Measurements from ENCODE around the gene PRPH. TPM values are rescaled to one million over a fixed set of nuclear protein-coding genes. Genes with fewer than 3 reads are reported as not detected.

PRPH gene
- total and polyA plus RNA-seq, 4 experiments from 2014 or later: 0.39 to 0.87 TPM; not detected in 2

- Mint-ChIP-seq H3K9me3 (no peaks in the 10 kb centered on the region), H3K27ac (no peak overlapping the region), H3K36me3 (no peaks in the 10 kb centered on the region), H3K27me3 (no peaks in the 10 kb centered on the region), H3K4me3 (no peak overlapping the region), H3K4me1 (peaks cover 0 to 13% (median 4%) of the 10 kb centered on the region in 4 donors)
- DNase-seq: no peak
- H3K36me3 ChIP-seq (ENCODE audit: insufficient read depth, low read length): no peaks in the 10 kb centered on the region
- POLR2A ChIA-PET (ENCODE audit: partially characterized antibody): no interaction called here
- CTCF ChIA-PET (ENCODE audit: partially characterized antibody): no interaction called here
- intact Hi-C loops (cut with micrococcal nuclease): no loop called here
- no peaks in the 10 kb centered on the region for H3K9me3 ChIP-seq (ENCODE audit: control insufficient read depth in 1 of 2, low read length in 2 of 2)
- H3K27me3 ChIP-seq (ENCODE audit: insufficient read depth, low read length): no peaks in the 10 kb centered on the region
- peaks cover 3% of the 10 kb centered on the region for H3K4me1 ChIP-seq (ENCODE audit: insufficient read depth, low read length)
- H3K4me3 ChIP-seq (ENCODE audit: low read length in 2 of 2): no peak overlapping the region
- no peak overlapping the region for H3K27ac ChIP-seq (ENCODE audit: low read depth, low read length)
Observed at GRCh38 chr12:49259452-49259851, 35.5 kb upstream of the PRPH start.

DNA sequence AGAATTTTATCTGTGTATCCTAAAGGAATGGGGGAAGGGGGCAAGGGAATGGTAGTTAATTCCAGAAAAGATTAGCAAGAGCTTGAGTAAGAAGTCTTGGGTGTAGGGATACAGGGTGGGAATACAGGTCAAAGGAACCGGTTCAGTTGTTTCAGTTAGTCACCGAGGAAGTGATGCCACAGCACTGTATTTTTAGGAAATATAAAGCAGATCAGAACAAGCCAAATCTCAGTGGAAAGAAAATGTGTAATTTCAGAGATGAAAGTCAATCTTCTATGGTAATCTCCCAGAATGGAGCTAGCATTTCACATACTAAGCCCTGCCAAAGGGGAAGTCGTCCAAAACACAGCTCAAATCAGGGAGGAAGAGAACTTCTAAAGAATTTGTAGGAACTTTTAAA, 34.8 kb upstream of the PRPH start:
- Mint-ChIP-seq H3K36me3 (no peaks in the 10 kb centered on the region), H3K27ac (no peak overlapping the region), H3K4me1 (peaks cover 1 to 13% (median 4%) of the 10 kb centered on the region in 4 donors), H3K4me3 (no peak overlapping the region), H3K27me3 (no peaks in the 10 kb centered on the region), H3K9me3 (no peaks in the 10 kb centered on the region)
- ChIA-PET CTCF (ENCODE audit: partially characterized antibody) (interaction anchor here (0.9 to 1.1 kb wide), 2 partner anchors 10 to 22 kb away, joined by 3 to 5 read pairs; no protein-coding TSS in a partner anchor), POLR2A (ENCODE audit: partially characterized antibody) (no interaction called here)
- Histone ChIP-seq H3K36me3 (ENCODE audit: insufficient read depth, low read length) (no peaks in the 10 kb centered on the region), H3K27ac (ENCODE audit: low read depth, low read length) (no peak overlapping the region), H3K27me3 (ENCODE audit: insufficient read depth, low read length) (no peaks in the 10 kb centered on the region), H3K4me3 (ENCODE audit: low read length in 2 of 2) (no peak overlapping the region), H3K9me3 (ENCODE audit: control insufficient read depth in 1 of 2, low read length in 2 of 2) (no peaks in the 10 kb centered on the region), H3K4me1 (ENCODE audit: insufficient read depth, low read length) (peaks cover 3% of the 10 kb centered on the region)
- no peak for DNase-seq
- intact Hi-C loops (cut with micrococcal nuclease): loop anchor here (10.0 kb wide), 1 partner anchor 125 kb away; the partner anchor contains the start of gene TUBA1B

DNA sequence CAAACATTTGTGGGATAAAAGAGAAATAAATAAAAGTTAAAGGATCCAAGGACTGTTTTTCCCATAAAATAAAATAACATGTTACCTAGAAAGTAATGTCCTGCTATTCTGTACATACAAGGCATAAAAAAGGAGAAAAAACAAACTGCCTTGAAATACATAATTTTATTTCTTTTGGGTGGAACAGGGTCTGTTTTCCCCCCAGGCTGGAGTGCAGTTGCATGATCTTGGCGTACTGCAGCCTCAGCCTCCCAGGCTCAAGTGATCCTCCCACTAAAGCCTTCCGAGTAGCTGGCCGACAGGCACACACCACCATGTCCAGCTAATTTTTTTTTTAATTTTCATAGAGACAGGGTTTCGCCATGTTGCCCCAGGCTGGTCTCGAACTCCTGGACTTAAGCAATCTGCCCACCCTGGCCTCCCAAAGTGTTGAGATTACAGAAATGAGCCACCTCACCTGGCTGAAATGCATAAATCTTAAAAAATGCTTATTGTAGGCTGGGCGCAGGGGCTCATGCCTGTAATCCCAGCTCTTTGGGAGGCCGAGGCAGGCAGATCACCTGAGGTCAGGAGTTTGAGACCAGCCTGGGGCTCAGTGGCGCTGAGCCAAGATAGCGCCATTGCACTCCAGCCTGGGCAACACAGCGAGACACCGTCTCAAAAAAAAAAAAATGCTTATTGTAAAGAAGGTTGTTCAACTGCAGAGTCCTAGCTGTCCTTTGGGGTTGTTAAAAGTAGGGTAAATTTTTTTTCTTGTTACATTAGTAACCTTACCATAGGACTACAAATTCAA, 34.2 kb upstream of the PRPH start:
- H3K4me3 Mint-ChIP-seq: no peak overlapping the region
- H3K27ac ChIP-seq (ENCODE audit: low read depth, low read length): no peak overlapping the region
- intact Hi-C loops (cut with micrococcal nuclease): loop anchor here (10.0 kb wide), 1 partner anchor 126 kb away; the partner anchor contains the start of gene TUBA1B
- no peaks in the 10 kb centered on the region for H3K9me3 ChIP-seq (ENCODE audit: control insufficient read depth in 1 of 2, low read length in 2 of 2)
- peaks cover 3 to 17% (median 6%) of the 10 kb centered on the region in 4 donors for H3K4me1 Mint-ChIP-seq
- CTCF ChIA-PET (ENCODE audit: partially characterized antibody): interaction anchor here (0.9 to 1.1 kb wide), 2 partner anchors 10 to 22 kb away, joined by 3 to 5 read pairs; no protein-coding TSS in a partner anchor
- peaks cover 0 to 4% of the 10 kb centered on the region in 2 donors for H3K36me3 Mint-ChIP-seq
- POLR2A ChIA-PET (ENCODE audit: partially characterized antibody): interaction anchor here (0.6 kb wide), 1 partner anchor 20 kb away, joined by 3 read pairs; no protein-coding TSS in a partner anchor
- no peak overlapping the region for H3K4me3 ChIP-seq (ENCODE audit: low read length in 2 of 2)
- no peaks in the 10 kb centered on the region for H3K36me3 ChIP-seq (ENCODE audit: insufficient read depth, low read length)
- no peaks in the 10 kb centered on the region for H3K27me3 Mint-ChIP-seq
- DNase-seq: no peak
- H3K9me3 Mint-ChIP-seq: no peaks in the 10 kb centered on the region
- H3K27ac Mint-ChIP-seq: no peak overlapping the region
- peaks cover 6% of the 10 kb centered on the region for H3K4me1 ChIP-seq (ENCODE audit: insufficient read depth, low read length)
- H3K27me3 ChIP-seq (ENCODE audit: insufficient read depth, low read length): no peaks in the 10 kb centered on the region

DNA sequence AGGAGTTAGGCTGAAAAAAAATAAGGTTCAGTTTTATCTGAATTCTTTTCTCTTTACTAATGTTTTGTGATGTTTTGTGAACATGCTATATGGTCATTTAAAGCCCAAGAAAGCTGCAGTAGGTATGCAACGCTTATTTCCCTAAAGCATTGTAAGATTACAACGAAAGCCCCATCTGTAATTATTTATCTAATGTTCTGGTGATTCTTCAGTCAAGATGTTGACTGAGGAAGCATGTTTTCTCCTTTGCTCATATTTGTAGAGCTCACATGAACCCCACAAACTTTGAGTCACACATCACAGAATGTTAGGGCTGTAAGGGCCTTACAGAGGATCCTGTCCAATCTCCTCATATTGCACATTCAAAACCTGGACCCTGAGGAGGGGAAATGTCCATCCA, 33.2 kb upstream of the PRPH start:
- Mint-ChIP-seq H3K4me1 (peaks cover 3 to 23% (median 10%) of the 10 kb centered on the region in 4 donors), H3K4me3 (no peak overlapping the region), H3K36me3 (peaks cover 0 to 4% of the 10 kb centered on the region in 2 donors), H3K27ac (no peak overlapping the region), H3K9me3 (no peaks in the 10 kb centered on the region), H3K27me3 (no peaks in the 10 kb centered on the region)
- ChIA-PET POLR2A (ENCODE audit: partially characterized antibody) (interaction anchor here (0.6 kb wide), 1 partner anchor 21 kb away, joined by 3 read pairs; no protein-coding TSS in a partner anchor), CTCF (ENCODE audit: partially characterized antibody) (no interaction called here)
- no peak for DNase-seq
- no peaks in the 10 kb centered on the region for H3K9me3 ChIP-seq (ENCODE audit: control insufficient read depth in 1 of 2, low read length in 2 of 2)
- intact Hi-C loops (cut with micrococcal nuclease): loop anchor here (10.0 kb wide), 1 partner anchor 127 kb away; the partner anchor contains the start of gene TUBA1B
- no peaks in the 10 kb centered on the region for H3K36me3 ChIP-seq (ENCODE audit: insufficient read depth, low read length)
- no peak overlapping the region for H3K4me3 ChIP-seq (ENCODE audit: low read length in 2 of 2)
- peaks cover 16% of the 10 kb centered on the region for H3K4me1 ChIP-seq (ENCODE audit: insufficient read depth, low read length)
- no peaks in the 10 kb centered on the region for H3K27me3 ChIP-seq (ENCODE audit: insufficient read depth, low read length)
- H3K27ac ChIP-seq (ENCODE audit: low read depth, low read length): no peak overlapping the region

- Mint-ChIP-seq H3K9me3 (no peaks in the 10 kb centered on the region), H3K4me3 (peak overlapping the region; percentile 23 to 94 (median 86)), H3K4me1 (peaks cover 8 to 36% (median 20%) of the 10 kb centered on the region in 4 donors), H3K36me3 (peaks cover 0 to 14% of the 10 kb centered on the region in 2 donors), H3K27ac (peak overlapping the region in 1 of 7 donors; percentile 33), H3K27me3 (no peaks in the 10 kb centered on the region)
- Histone ChIP-seq H3K4me1 (ENCODE audit: insufficient read depth, low read length) (peaks cover 32% of the 10 kb centered on the region), H3K4me3 (ENCODE audit: low read length in 2 of 2) (no peak overlapping the region), H3K36me3 (ENCODE audit: insufficient read depth, low read length) (no peaks in the 10 kb centered on the region), H3K27me3 (ENCODE audit: insufficient read depth, low read length) (no peaks in the 10 kb centered on the region), H3K27ac (ENCODE audit: low read depth, low read length) (no peak overlapping the region), H3K9me3 (ENCODE audit: control insufficient read depth in 1 of 2, low read length in 2 of 2) (no peaks in the 10 kb centered on the region)
- no peak for DNase-seq
- ChIA-PET POLR2A (ENCODE audit: partially characterized antibody) (interaction anchor here (0.6 to 5.2 kb wide), 6 partner anchors 9 to 193 kb away, joined by 3 to 43 read pairs (median 8); partner anchors contain the start of genes RHEBL1, TUBA1A and TUBA1B), CTCF (ENCODE audit: partially characterized antibody) (interaction anchor here (0.7 to 2.8 kb wide), 2 partner anchors 31 to 56 kb away, joined by 3 to 7 read pairs; no protein-coding TSS in a partner anchor)
- intact Hi-C loops (cut with micrococcal nuclease): loop anchor here (10.0 kb wide), 1 partner anchor 129 kb away; the partner anchor contains the start of gene TUBA1B
Observed at GRCh38 chr12:49263400-49263763, 31.6 kb upstream of the PRPH start.

GRCh38 chr12:49264466-49264872, 30.5 kb upstream of the PRPH start:
- Mint-ChIP-seq H3K27ac (peak overlapping the region in 6 of 7 donors; percentile 31 to 90 (median 61)), H3K9me3 (no peaks in the 10 kb centered on the region), H3K4me3 (peak overlapping the region; percentile 85 to 96 (median 92)), H3K27me3 (no peaks in the 10 kb centered on the region), H3K4me1 (peaks cover 8 to 42% (median 23%) of the 10 kb centered on the region in 4 donors), H3K36me3 (peaks cover 2 to 19% of the 10 kb centered on the region in 2 donors)
- Histone ChIP-seq H3K27ac (ENCODE audit: low read depth, low read length) (peak overlapping the region; percentile 74), H3K4me3 (ENCODE audit: low read length in 2 of 2) (peak overlapping the region; percentile 65 to 96), H3K4me1 (ENCODE audit: insufficient read depth, low read length) (peaks cover 36% of the 10 kb centered on the region), H3K9me3 (ENCODE audit: control insufficient read depth in 1 of 2, low read length in 2 of 2) (no peaks in the 10 kb centered on the region), H3K36me3 (ENCODE audit: insufficient read depth, low read length) (peaks cover 3% of the 10 kb centered on the region), H3K27me3 (ENCODE audit: insufficient read depth, low read length) (no peaks in the 10 kb centered on the region)
- CTCF ChIA-PET (ENCODE audit: partially characterized antibody): interaction anchor here (1.0 to 2.8 kb wide), 4 partner anchors 25 to 77 kb away, joined by 4 to 7 read pairs (median 6); no protein-coding TSS in a partner anchor
- POLR2A ChIA-PET (ENCODE audit: partially characterized antibody): interaction anchor here (0.8 to 5.2 kb wide), 12 partner anchors 13 to 820 kb away, joined by 3 to 43 read pairs (median 4); partner anchors contain the start of genes LMBR1L, MCRS1, RHEBL1 and SMARCD1
- intact Hi-C loops (cut with micrococcal nuclease): loop anchor here (2.0 to 10.0 kb wide), 2 partner anchors 76 to 130 kb away; partner anchors contain the start of genes TUBA1A and TUBA1B
- peak; percentile 27 to 49 (median 36) for DNase-seq

Data from CD4-positive, alpha-beta memory T cell (primary cell).